Measurements from ENCODE around the gene TBCK.

GRCh38 chr4:106269711-106270110 lies 46.3 kb downstream of the TBCK start:
- TF ChIP-seq POLR2AphosphoS5 (IDR thresholded peaks at IDR 0.05; ENCODE audit: low read depth, low read length): no peak
- no peak for TF ChIP-seq POLR2A (IDR thresholded peaks at IDR 0.05; ENCODE audit: low read depth, low read length)
- TF ChIP-seq TAF1 (IDR thresholded peaks at IDR 0.05; ENCODE audit: low read depth, low read length): no peak
- TF ChIP-seq PAX5 (IDR thresholded peaks at IDR 0.05; ENCODE audit: insufficient read depth, low read length, severe bottlenecking): no peak
